H9 (cell line): ENCODE measurements around the gene NFATC4. TPM values are rescaled to one million over a fixed set of nuclear protein-coding genes. Genes with fewer than 3 reads are reported as not detected.

Experiments used
- DNase-seq: peaks from one replicate; pipeline ENCODE4 v3.0.0-alpha.2; 2017
- H2AFZ ChIP-seq: one replicate; pipeline ENCODE4 v1.6.1; 2013; ENCODE audit warnings: mild to moderate bottlenecking, low read length, control low read depth, moderate library complexity
- H2AK5ac ChIP-seq: 2 replicates; pipeline ENCODE4 v1.6.1; 2013; ENCODE audit warnings: low read length, control low read depth, mixed read lengths; ENCODE audit not compliant: insufficient read length
- H2BK120ac ChIP-seq: one replicate; pipeline ENCODE4 v1.6.1; 2013; ENCODE audit warnings: low read depth, mild to moderate bottlenecking, low read length, control low read depth, inconsistent platforms; ENCODE audit not compliant: poor library complexity, severe bottlenecking
- H2BK12ac ChIP-seq: 2 replicates; pipeline ENCODE4 v1.6.1; 2013; ENCODE audit warnings: low read length, control low read depth, mixed read lengths, low read depth; ENCODE audit not compliant: insufficient read length
- H2BK15ac ChIP-seq: 2 replicates; pipeline ENCODE4 v1.6.1; 2013; ENCODE audit warnings: low read depth, low read length, control low read depth
- H2BK20ac ChIP-seq: one replicate; pipeline ENCODE4 v1.6.1; 2013; ENCODE audit warnings: low read depth, mild to moderate bottlenecking, low read length, control low read depth, inconsistent platforms; ENCODE audit not compliant: poor library complexity, severe bottlenecking
- H2BK5ac ChIP-seq: 2 replicates; pipeline ENCODE4 v1.6.1; 2013; ENCODE audit warnings: low read length, control low read depth, mixed read lengths; ENCODE audit not compliant: insufficient read length
- H3K14ac ChIP-seq: 2 replicates; pipeline ENCODE4 v1.6.1; 2013; ENCODE audit warnings: low read length, control low read depth; ENCODE audit not compliant: insufficient read depth
- H3K18ac ChIP-seq: 2 replicates; pipeline ENCODE4 v1.6.1; 2013; ENCODE audit warnings: low read depth, mild to moderate bottlenecking, mixed read lengths, low read length, control low read depth; ENCODE audit not compliant: insufficient read length
- H3K23ac ChIP-seq: 2 replicates; pipeline ENCODE4 v1.6.1; 2013; ENCODE audit warnings: low read length, control low read depth, mixed read lengths, low read depth; ENCODE audit not compliant: insufficient read length
- H3K23me2 ChIP-seq: 2 replicates; pipeline ENCODE4 v1.6.1; 2013; ENCODE audit warnings: low read depth, mild to moderate bottlenecking, mixed read lengths, low read length, control low read depth; ENCODE audit not compliant: insufficient read length, poor library complexity, severe bottlenecking
- H3K27ac ChIP-seq: 2 replicates; pipeline ENCODE4 v1.5.1; 2013; ENCODE audit warnings: low read length, control low read depth, mixed read lengths, low read depth; ENCODE audit not compliant: insufficient read length
- H3K27me3 ChIP-seq: 2 replicates; pipeline ENCODE4 v1.6.1; 2013; ENCODE audit warnings: low read length, control low read depth, inconsistent platforms; ENCODE audit not compliant: insufficient read depth
- H3K4ac ChIP-seq: 2 replicates; pipeline ENCODE4 v1.6.1; 2013; ENCODE audit warnings: low read depth, mild to moderate bottlenecking, control low read depth, inconsistent platforms, low read length, moderate library complexity
- H3K4me1 ChIP-seq: 2 replicates; pipeline ENCODE4 v1.6.1; 2013; ENCODE audit warnings: low read length, control low read depth, inconsistent platforms; ENCODE audit not compliant: insufficient read depth
- H3K4me2 ChIP-seq: 2 replicates; pipeline ENCODE4 v1.6.1; 2013; ENCODE audit warnings: low read length, control low read depth, mixed read lengths; ENCODE audit not compliant: insufficient read length, insufficient read depth
- H3K56ac ChIP-seq: 2 replicates; pipeline ENCODE4 v1.6.1; 2013; ENCODE audit warnings: low read depth, mild to moderate bottlenecking, mixed read lengths, low read length, control low read depth; ENCODE audit not compliant: insufficient read length
- H3K79me1 ChIP-seq: 2 replicates; pipeline ENCODE4 v1.6.1; 2013; ENCODE audit warnings: low read depth, mild to moderate bottlenecking, moderate library complexity, low read length, control low read depth, inconsistent platforms; ENCODE audit not compliant: insufficient read depth, poor library complexity, severe bottlenecking
- H3K79me2 ChIP-seq: 2 replicates; pipeline ENCODE4 v1.6.1; 2013; ENCODE audit warnings: low read length, control low read depth, inconsistent platforms; ENCODE audit not compliant: insufficient read depth
- H3K9ac ChIP-seq: 2 replicates; pipeline ENCODE4 v1.6.1; 2013; ENCODE audit warnings: low read length, control low read depth, mixed read lengths; ENCODE audit not compliant: insufficient read length; ENCODE audit errors: extremely low read depth
- H3K9me3 ChIP-seq: one replicate; pipeline ENCODE4 v1.6.1; 2013; ENCODE audit warnings: low read depth, low read length, inconsistent platforms; ENCODE audit not compliant: control insufficient read depth
- H3T11ph ChIP-seq: one replicate; pipeline ENCODE4 v1.6.1; 2013; ENCODE audit warnings: mild to moderate bottlenecking, low read length, control low read depth, inconsistent platforms
- H4K20me1 ChIP-seq: one replicate; pipeline ENCODE4 v1.6.1; 2013; ENCODE audit not compliant: control insufficient read depth, insufficient read length, insufficient read depth
- H4K5ac ChIP-seq: 2 replicates; pipeline ENCODE4 v1.6.1; 2013; ENCODE audit warnings: low read depth, mild to moderate bottlenecking, mixed read lengths, low read length, control low read depth; ENCODE audit not compliant: insufficient read length
- H4K8ac ChIP-seq: replicated peaks from 2 replicates; pipeline ENCODE4 v1.6.1; 2013; ENCODE audit warnings: low read length, control low read depth, mixed read lengths, low read depth; ENCODE audit not compliant: insufficient read length
- H4K91ac ChIP-seq: 2 replicates; pipeline ENCODE4 v1.6.1; 2013; ENCODE audit warnings: low read depth, mild to moderate bottlenecking, moderate library complexity, mixed read lengths, low read length, control low read depth; ENCODE audit not compliant: insufficient read length
- H3K27ac Mint-ChIP-seq, 3 experiments: 2 replicates in 2 of 3; 3 replicates in 1 of 3; pipeline ENCODE4 v1.8.0; 2020 to 2021; ENCODE audit warnings: mixed read lengths in 3 of 3, mild to moderate bottlenecking in 1 of 3, moderate library complexity in 1 of 3
- H3K27me3 Mint-ChIP-seq: 2 replicates; pipeline ENCODE4 v1.8.0; 2021; ENCODE audit warnings: low read depth, mild to moderate bottlenecking, moderate library complexity, mixed read lengths
- H3K36me3 Mint-ChIP-seq, 3 experiments: 2 replicates in 2 of 3; 3 replicates in 1 of 3; pipeline ENCODE4 v1.8.0; 2020 to 2021; ENCODE audit warnings: low read depth in 3 of 3, mixed read lengths in 3 of 3; ENCODE audit not compliant: insufficient read depth in 1 of 3
- H3K4me1 Mint-ChIP-seq, 2 experiments: 2 replicates each; pipeline ENCODE4 v1.8.0; 2020; ENCODE audit warnings: mixed read lengths in 2 of 2
- H3K4me3 Mint-ChIP-seq, 2 experiments: 2 replicates in 1 of 2; 3 replicates in 1 of 2; pipeline ENCODE4 v1.8.0; 2020 to 2021; ENCODE audit warnings: mild to moderate bottlenecking in 2 of 2, mixed read lengths in 2 of 2, moderate library complexity in 1 of 2
- H3K9me3 Mint-ChIP-seq, 2 experiments: 2 replicates in 1 of 2; 3 replicates in 1 of 2; pipeline ENCODE4 v1.8.0; 2020; ENCODE audit warnings: mild to moderate bottlenecking in 2 of 2, mixed read lengths in 2 of 2, moderate library complexity in 1 of 2
- WGBS: extraction: QIAGEN DNeasy Blood & Tissue Kit; methylation state at CpG from one replicate; pipeline ENCODE4 v1.1.7; 2013; ENCODE audit warnings: missing lambda C conversion rate, low lambda C conversion rate, mixed read lengths; ENCODE audit not compliant: insufficient read length; ENCODE audit errors: extremely low coverage; 5-methylcytosine and 5-hydroxymethylcytosine counted together
- total RNA-seq: library from RNA; stranded (reverse); gene quantifications from 2 replicates; pipeline ENCODE4 v1.2.1, GENCODE V29; 2021
- TF ChIP-seq, protein P1 (sequence below): fragments of 200-600 bp; sonication (generic); conservative IDR thresholded peaks from 3 replicates; pipeline ENCODE4 v1.8.0; 2021; ENCODE audit warnings: antibody characterized with exemption, mild to moderate bottlenecking

Gene NFATC4
- total RNA-seq, 1 experiment from 2014 or later: 46.4 TPM

DNA sequence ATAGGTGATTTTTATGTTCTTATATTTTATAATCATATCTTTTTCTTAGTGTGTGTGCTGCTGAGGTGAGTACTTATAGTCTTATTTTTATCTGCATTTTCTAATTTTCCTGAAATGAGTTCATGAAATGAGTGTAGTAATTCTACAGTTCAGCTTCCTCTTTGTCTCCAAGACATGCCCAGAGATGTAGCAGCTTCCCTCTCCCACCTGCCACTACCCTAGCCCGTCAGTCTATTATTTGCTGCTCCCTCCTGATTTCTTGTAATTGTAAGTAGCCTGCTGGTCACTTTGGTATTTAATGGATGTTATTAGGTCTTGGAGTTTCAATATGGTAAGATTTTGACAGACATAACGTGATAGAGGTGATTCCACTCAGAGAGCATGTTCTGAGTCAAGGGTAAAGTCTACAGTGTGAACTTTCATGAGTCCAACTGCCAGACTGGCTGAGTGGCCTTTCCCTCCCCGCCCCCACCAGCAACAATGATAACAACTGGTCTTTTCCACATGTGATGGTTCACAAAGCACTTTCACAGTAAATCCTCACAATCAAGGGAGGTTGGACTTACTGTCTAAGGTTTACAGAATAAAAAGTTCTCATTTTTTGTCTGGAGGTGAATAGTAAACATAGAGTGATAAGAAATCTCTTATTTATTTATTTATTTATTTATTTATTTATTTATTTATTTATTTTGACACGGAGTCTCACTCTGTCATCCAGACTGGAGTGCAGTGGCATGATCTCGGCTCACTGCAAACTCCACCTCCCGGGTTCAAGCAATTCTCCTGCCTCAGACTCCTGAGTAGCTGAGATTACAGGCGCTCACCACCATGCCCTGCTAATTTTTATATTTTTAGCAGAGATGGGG is 24.0 kb upstream of the NFATC4 start:
- no CpG with 5 or more reads among the region's 7 CpGs for WGBS
- Histone ChIP-seq H4K5ac (no peak overlapping the region), H3K9ac (no peak overlapping the region), H3K27me3 (peaks cover 18% of the 10 kb centered on the region; the same call in 1 of the 2 replicates), H3K79me1 (no peaks in the 10 kb centered on the region), H3K79me2 (no peaks in the 10 kb centered on the region), H3K4ac (no peak overlapping the region), H3T11ph (no peak overlapping the region), H2BK20ac (no peak overlapping the region), H2AK5ac (no peak overlapping the region), H4K20me1 (no peaks in the 10 kb centered on the region), H3K14ac (no peak overlapping the region), H3K27ac (no peak overlapping the region), H3K23me2 (peaks cover 8% of the 10 kb centered on the region), H3K4me2 (no peak overlapping the region), H2AFZ (no peak overlapping the region), H3K4me1 (no peaks in the 10 kb centered on the region), H3K23ac (no peak overlapping the region), H3K56ac (no peak overlapping the region), H4K8ac (no peak overlapping the region), H2BK12ac (no peak overlapping the region), H3K18ac (no peak overlapping the region), H2BK5ac (no peak overlapping the region), H2BK120ac (no peak overlapping the region), H2BK15ac (no peak overlapping the region), H3K9me3 (no peaks in the 10 kb centered on the region), H4K91ac (no peak overlapping the region)
- Mint-ChIP-seq H3K27me3 (peaks cover 85% of the 10 kb centered on the region), H3K36me3 (no peaks in the 10 kb centered on the region), H3K4me3 (no peak overlapping the region), H3K9me3 (no peaks in the 10 kb centered on the region), H3K4me1 (peaks cover 9 to 11% of the 10 kb centered on the region in 2 experiments; a peak in 3 of 4 replicates), H3K27ac (no peak overlapping the region)
- TF ChIP-seq, protein P1, sequence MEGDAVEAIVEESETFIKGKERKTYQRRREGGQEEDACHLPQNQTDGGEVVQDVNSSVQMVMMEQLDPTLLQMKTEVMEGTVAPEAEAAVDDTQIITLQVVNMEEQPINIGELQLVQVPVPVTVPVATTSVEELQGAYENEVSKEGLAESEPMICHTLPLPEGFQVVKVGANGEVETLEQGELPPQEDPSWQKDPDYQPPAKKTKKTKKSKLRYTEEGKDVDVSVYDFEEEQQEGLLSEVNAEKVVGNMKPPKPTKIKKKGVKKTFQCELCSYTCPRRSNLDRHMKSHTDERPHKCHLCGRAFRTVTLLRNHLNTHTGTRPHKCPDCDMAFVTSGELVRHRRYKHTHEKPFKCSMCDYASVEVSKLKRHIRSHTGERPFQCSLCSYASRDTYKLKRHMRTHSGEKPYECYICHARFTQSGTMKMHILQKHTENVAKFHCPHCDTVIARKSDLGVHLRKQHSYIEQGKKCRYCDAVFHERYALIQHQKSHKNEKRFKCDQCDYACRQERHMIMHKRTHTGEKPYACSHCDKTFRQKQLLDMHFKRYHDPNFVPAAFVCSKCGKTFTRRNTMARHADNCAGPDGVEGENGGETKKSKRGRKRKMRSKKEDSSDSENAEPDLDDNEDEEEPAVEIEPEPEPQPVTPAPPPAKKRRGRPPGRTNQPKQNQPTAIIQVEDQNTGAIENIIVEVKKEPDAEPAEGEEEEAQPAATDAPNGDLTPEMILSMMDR: no peak
- no peak for DNase-seq
